ENCODE measurements around the gene DSN1. TPM values are rescaled to one million over a fixed set of nuclear protein-coding genes. Genes with fewer than 3 reads are reported as not detected.

DSN1 gene
- total and polyA plus RNA-seq, 9 of the 15 experiments (the other 6 are each of a cell fraction or from before 2014, with no cell fraction given) = 23.3 to 45.3 (median 31.1) TPM

DNA sequence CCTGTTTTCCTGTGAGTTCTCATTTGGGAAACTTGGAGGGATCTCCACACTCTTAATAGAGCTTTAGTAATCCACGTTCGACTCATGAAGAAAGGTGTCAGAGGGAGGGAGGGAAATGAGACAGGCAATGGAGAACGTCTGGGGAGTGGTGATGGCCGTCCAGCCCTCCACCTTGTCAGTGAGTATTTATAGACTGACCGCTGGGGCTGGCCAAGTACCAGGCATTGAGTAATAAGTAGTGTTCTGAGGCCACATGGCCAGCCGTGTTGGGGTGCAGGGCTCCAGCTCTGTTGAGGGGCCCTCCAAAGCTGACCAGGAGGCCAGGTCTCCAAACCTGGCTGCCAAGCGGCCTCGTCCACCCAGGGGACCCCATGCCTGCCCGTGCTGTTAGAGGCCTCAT lies 11.3 kb upstream of the DSN1 start (continued):
- TF ChIP-seq, protein P1, sequence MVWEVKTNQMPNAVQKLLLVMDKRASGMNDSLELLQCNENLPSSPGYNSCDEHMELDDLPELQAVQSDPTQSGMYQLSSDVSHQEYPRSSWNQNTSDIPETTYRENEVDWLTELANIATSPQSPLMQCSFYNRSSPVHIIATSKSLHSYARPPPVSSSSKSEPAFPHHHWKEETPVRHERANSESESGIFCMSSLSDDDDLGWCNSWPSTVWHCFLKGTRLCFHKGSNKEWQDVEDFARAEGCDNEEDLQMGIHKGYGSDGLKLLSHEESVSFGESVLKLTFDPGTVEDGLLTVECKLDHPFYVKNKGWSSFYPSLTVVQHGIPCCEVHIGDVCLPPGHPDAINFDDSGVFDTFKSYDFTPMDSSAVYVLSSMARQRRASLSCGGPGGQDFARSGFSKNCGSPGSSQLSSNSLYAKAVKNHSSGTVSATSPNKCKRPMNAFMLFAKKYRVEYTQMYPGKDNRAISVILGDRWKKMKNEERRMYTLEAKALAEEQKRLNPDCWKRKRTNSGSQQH (CRISPR knock-in tag; IDR thresholded peaks at IDR 0.05) = no peak
- no peak for TF ChIP-seq CXXC5 (CRISPR knock-in tag; IDR thresholded peaks at IDR 0.05)
- TF ChIP-seq, protein P2, sequence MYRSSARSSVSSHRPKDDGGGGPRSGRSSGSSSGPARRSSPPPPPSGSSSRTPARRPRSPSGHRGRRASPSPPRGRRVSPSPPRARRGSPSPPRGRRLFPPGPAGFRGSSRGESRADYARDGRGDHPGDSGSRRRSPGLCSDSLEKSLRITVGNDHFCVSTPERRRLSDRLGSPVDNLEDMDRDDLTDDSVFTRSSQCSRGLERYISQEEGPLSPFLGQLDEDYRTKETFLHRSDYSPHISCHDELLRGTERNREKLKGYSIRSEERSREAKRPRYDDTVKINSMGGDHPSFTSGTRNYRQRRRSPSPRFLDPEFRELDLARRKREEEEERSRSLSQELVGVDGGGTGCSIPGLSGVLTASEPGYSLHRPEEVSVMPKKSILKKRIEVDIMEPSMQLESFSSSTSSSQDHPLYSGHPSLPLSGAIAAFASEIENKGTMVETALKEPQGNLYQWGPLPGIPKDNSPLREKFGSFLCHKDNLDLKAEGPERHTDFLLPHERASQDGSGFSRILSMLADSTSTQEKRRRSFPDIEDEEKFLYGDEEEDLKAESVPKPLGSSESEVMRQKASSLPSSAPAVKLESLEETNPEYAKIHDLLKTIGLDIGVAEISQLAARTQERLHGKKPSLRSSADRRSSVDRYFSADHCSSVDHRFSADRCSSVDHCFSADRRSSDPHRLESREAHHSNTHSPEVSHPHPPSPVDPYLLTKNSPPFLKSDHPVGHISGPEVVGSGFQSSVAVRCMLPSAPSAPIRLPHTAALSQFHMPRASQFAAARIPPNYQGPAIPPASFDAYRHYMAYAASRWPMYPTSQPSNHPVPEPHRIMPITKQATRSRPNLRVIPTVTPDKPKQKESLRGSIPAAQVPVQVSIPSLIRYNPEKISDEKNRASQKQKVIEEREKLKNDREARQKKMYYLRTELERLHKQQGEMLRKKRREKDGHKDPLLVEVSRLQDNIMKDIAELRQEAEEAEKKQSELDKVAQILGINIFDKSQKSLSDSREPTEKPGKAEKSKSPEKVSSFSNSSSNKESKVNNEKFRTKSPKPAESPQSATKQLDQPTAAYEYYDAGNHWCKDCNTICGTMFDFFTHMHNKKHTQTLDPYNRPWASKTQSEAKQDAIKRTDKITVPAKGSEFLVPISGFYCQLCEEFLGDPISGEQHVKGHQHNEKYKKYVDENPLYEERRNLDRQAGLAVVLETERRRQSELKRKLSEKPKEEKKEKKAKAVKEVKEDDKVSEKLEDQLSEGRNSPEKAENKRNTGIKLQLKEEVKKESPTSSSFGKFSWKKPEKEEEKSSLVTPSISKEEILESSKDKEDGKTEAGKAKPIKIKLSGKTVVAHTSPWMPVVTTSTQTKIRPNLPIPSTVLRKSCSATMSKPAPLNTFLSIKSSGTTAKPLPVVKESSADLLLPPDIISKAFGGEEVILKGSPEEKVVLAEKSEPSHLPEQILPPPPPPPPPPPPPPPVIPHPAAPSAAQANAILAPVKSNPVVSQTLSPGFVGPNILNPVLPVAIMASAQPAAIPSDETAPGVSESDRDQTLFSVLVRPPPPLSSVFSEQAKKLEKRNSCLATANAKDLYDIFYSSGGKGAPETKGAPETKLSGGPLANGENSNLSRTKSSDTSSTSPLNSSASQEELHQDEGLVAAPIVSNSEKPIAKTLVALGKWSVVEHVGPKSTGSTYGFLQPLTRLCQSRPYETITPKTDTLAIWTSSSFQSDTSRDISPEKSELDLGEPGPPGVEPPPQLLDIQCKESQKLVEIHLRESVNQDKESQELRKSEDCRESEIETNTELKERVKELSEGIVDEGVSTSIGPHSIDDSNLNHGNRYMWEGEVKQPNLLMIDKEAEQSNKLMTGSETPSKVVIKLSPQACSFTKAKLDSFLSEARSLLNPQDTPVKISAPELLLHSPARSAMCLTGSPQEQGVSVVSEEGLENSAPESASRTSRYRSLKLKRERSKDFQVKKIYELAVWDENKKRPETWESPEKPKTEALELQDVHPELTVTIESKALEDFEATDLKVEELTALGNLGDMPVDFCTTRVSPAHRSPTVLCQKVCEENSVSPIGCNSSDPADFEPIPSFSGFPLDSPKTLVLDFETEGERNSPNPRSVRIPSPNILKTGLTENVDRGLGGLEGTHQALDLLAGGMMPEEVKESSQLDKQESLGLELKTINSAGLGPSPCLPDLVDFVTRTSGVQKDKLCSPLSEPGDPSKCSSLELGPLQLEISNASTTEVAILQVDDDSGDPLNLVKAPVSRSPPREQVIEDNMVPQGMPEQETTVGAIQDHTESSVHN (IDR thresholded peaks at IDR 0.05; ENCODE audit: borderline replicate concordance in 1 of 2, low read depth in 1 of 2) = no peak

Data from K562 (cell line).